ENCODE data around the gene MRPS6.

Gene MRPS6

DNA sequence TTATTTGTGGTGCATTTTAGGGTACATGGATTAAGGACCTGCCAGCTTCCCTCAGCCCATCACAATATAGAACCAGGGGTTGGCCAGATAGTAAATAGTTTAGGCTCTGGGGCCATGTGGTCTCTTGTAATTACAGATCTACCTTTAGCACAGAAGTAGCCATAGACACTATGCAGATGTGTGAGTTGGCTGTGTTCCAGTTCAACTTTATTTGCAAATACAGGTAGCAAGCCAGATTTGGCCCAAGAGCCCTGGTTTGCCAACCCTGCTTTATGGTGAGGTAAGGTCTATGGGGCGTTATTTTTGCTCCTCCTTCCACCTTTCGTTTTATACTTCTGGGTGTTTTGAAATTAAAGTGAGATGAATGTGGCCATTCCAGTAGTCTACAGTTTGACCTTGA is 48.7 kb downstream of the MRPS6 start:
- Histone ChIP-seq H3K4me1 (no peaks in the 10 kb centered on the region; the same call in 1 of the 2 replicates), H3K36me3 (no peaks in the 10 kb centered on the region; the same call in 1 of the 2 replicates), H3K27me3 (no peaks in the 10 kb centered on the region), H3K4me3 (ENCODE audit: low read depth, low read length) (no peak overlapping the region), H3K9me3 (no peaks in the 10 kb centered on the region)
- no peak for DNase-seq
- TF ChIP-seq, protein P1, sequence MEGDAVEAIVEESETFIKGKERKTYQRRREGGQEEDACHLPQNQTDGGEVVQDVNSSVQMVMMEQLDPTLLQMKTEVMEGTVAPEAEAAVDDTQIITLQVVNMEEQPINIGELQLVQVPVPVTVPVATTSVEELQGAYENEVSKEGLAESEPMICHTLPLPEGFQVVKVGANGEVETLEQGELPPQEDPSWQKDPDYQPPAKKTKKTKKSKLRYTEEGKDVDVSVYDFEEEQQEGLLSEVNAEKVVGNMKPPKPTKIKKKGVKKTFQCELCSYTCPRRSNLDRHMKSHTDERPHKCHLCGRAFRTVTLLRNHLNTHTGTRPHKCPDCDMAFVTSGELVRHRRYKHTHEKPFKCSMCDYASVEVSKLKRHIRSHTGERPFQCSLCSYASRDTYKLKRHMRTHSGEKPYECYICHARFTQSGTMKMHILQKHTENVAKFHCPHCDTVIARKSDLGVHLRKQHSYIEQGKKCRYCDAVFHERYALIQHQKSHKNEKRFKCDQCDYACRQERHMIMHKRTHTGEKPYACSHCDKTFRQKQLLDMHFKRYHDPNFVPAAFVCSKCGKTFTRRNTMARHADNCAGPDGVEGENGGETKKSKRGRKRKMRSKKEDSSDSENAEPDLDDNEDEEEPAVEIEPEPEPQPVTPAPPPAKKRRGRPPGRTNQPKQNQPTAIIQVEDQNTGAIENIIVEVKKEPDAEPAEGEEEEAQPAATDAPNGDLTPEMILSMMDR (IDR thresholded peaks at IDR 0.05; ENCODE audit: low read depth, low read length), result no peak

DNA sequence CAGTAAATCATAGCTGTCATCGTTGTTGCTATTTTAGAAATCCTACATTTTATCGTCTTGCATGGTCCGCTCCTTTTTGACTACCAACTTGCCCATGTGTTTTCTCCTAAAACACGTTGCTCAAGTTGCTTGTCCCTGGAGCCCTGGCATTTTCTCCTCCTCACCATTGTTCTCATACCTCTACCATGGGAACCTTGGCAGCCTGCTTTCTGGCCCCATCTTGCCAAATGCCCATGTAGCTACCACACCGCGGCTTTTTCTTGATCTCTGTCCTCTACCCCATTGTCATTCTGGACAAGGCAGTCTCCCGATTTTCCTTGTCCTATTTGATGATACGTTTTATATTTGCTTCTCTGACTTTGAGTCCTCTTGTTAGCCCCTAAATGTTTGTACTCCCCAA is 50.2 kb downstream of the MRPS6 start:
- H3K36me3 ChIP-seq, result no peaks in the 10 kb centered on the region; the same call in 1 of the 2 replicates
- H3K4me3 ChIP-seq (ENCODE audit: low read depth, low read length), result no peak overlapping the region
- H3K9me3 ChIP-seq, result no peaks in the 10 kb centered on the region
- no peak for DNase-seq
- TF ChIP-seq, protein P1 (IDR thresholded peaks at IDR 0.05; ENCODE audit: low read depth, low read length), result no peak
- no peaks in the 10 kb centered on the region; the same call in 1 of the 2 replicates for H3K4me1 ChIP-seq
- no peaks in the 10 kb centered on the region for H3K27me3 ChIP-seq

DNA sequence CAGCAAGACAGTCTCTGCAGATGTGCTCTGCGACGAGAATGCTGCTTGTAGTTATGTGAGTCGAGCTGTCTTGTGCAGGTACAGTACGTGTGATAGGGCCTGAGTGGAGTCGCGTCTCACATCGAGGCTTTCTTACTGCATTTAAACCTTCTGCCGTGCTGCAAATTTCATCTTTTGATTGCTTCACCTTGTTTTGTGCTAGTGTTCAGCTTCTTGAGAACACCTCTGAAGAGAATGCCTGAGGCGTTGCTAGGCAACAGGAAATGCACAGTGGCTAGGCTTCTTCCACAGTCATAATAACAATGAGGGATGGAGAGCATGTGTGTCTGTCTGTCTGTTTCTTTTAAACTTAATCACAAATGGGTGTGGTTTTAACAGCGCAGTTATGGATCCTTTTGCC is 52.9 kb downstream of the MRPS6 start:
- TF ChIP-seq, protein P1 (IDR thresholded peaks at IDR 0.05; ENCODE audit: low read depth, low read length), result no peak
- no peak for DNase-seq

DNA sequence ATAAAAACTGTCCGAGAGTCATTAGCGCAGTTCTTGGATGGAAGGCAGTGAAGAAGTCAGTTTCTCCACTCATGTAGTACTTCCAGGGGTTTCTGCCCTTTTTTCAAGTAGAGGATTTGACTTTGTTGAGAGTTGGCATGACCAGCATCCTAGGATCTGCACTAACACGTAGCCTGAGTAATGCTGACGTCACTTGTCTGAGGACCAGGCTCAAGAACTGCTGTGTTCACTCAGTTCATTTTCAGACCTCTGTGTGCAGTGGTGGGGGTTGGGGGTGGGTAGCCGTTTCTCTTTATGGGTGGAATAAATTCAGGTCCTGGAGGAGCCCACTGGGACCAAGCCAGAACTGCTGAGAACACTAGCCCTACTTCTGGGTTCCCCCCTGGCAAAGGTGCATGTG is 53.3 kb downstream of the MRPS6 start:
- Histone ChIP-seq H3K27me3 (no peaks in the 10 kb centered on the region), H3K36me3 (no peaks in the 10 kb centered on the region; the same call in 1 of the 2 replicates), H3K9me3 (no peaks in the 10 kb centered on the region), H3K4me1 (peaks cover 10% of the 10 kb centered on the region), H3K4me3 (ENCODE audit: low read depth, low read length) (no peak overlapping the region)
- DNase-seq, result no peak
- TF ChIP-seq, protein P1 (IDR thresholded peaks at IDR 0.05; ENCODE audit: low read depth, low read length), result no peak

More for the DNA sequence above, 52.9 kb downstream of the MRPS6 start:
- Histone ChIP-seq H3K4me3 (ENCODE audit: low read depth, low read length) (no peak overlapping the region), H3K27me3 (no peaks in the 10 kb centered on the region), H3K4me1 (peaks cover 10% of the 10 kb centered on the region), H3K36me3 (no peaks in the 10 kb centered on the region; the same call in 1 of the 2 replicates), H3K9me3 (no peaks in the 10 kb centered on the region)

DNA sequence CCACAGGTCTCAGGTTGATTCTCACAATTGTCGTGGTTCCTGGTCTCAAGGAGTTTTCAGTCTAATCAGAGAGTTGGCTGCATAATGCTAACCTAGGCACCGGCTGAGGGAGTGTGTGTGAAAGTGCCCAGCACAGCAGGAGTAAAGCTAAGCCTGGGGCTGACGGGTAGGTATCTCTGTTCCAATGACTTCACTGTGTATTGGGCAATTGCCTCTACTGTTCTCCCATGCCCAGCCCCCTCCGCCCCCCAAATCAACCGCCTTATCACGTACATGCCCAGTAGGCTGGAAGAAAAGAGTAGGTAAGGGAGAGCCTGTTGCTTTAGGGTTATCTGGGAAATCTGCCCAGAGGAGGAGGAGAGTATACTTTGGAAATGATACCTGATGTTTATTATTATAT is 54.7 kb downstream of the MRPS6 start:
- TF ChIP-seq, protein P1 (IDR thresholded peaks at IDR 0.05; ENCODE audit: low read depth, low read length), result no peak
- Histone ChIP-seq H3K36me3 (no peaks in the 10 kb centered on the region; the same call in 1 of the 2 replicates), H3K27me3 (no peaks in the 10 kb centered on the region), H3K9me3 (no peaks in the 10 kb centered on the region), H3K4me3 (ENCODE audit: low read depth, low read length) (no peak overlapping the region), H3K4me1 (peaks cover 10% of the 10 kb centered on the region)
- no peak for DNase-seq

DNA sequence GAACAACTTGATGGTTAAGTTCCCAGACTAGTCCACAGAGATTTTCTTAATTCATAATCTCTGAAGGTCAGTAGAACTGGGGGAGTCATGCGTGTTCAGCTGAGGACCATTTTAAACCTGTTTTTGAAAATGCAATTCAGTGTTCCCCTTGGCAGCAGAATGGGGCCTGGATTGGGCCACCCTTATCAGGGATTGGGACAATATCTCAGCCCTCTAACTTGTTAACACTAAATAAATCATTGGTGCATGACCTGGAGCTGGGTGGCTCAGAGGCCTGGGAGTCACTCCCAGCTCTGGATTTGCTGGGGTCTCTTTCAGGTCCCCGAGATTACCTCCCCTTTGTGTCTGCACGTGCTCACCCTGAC is 55.3 kb downstream of the MRPS6 start:
- H3K4me3 ChIP-seq (ENCODE audit: low read depth, low read length), result no peak overlapping the region; the same call in 1 of the 2 replicates
- no peaks in the 10 kb centered on the region; the same call in 1 of the 2 replicates for H3K36me3 ChIP-seq
- no peaks in the 10 kb centered on the region for H3K27me3 ChIP-seq
- peak; percentile 15 for DNase-seq
- TF ChIP-seq, protein P1 (IDR thresholded peaks at IDR 0.05; ENCODE audit: low read depth, low read length), result no peak
- no peaks in the 10 kb centered on the region for H3K9me3 ChIP-seq
- peaks cover 10% of the 10 kb centered on the region for H3K4me1 ChIP-seq
